GM12891 (cell line): Measurements from ENCODE around the gene COX6B2.
"Not testable (repeated sequence)": the region's sequence is repeated elsewhere in the genome, so short reads cannot be mapped to it uniquely, and the experiment has no call there.

Experiments used
- POLR2A ChIP-seq: IDR thresholded peaks from 2 replicates; pipeline ENCODE4 v1.6.1; 2011; ENCODE audit warnings: low read depth, low read length, control low read depth
- POLR2AphosphoS5 ChIP-seq: IDR thresholded peaks from 2 replicates; pipeline ENCODE4 v1.6.1; 2011; ENCODE audit warnings: low read depth, low read length, control low read depth
- POU2F2 ChIP-seq: IDR thresholded peaks from 2 replicates; pipeline ENCODE4 v1.6.1; 2011; ENCODE audit warnings: low read depth, mild to moderate bottlenecking, control low read depth, low read length, moderate library complexity
- SPI1 ChIP-seq: IDR thresholded peaks from 2 replicates; pipeline ENCODE4 v1.6.1; 2011; ENCODE audit warnings: low read depth, low read length, control low read depth
- TAF1 ChIP-seq: IDR thresholded peaks from 2 replicates; pipeline ENCODE4 v1.6.1; 2011; ENCODE audit warnings: low read depth, low read length, control low read depth

DNA sequence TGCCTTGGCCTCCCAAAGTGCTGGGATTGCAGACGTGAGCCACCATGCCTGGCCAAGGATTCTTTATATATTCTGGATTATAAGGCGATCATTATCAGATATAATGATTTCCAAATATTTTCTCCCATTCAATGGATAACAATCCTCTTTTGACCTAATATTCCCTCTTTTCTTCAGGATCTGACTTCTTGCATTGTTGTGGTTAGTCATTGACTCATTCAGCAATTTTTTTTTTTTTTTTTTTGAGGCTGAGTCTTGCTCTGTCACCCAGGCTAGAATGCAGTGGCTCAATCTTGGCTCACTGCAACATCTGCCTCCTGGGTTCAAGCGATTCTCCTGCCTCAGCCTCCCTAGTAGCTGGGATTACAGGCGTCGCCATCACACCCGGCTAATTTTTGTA, 24.7 kb downstream of the COX6B2 start:
- TF ChIP-seq POLR2AphosphoS5, POLR2A, TAF1, SPI1, POU2F2: not testable (repeated sequence)
